ENCODE data around the gene NME7. TPM values are rescaled to one million over a fixed set of nuclear protein-coding genes. Genes with fewer than 3 reads are reported as not detected.

Gene NME7
- total RNA-seq, 1 experiment from 2014 or later: 13.2 TPM

DNA sequence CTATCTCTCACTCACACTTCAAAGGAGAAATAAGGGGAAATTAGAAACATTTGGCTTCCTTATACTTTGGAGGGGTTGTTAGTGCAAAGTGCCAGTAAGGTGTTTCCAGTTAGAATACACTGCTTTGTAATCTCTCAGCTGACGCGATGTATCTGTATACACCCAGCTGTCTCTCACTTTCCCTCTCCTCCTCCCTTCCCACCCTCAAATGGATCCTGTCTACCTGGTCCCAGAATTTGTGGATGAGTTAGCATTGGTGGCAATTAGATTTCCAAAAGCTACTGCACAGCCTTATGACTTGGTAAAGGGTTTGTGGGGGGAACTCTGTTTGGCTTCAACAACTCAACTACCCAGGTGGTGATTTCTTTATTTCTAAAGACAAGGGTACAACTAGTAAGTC lies 250.6 kb downstream of the NME7 start:
- no peak overlapping the region for H2BK5ac ChIP-seq (ENCODE audit: insufficient read length, low read length)
- no peak overlapping the region for H3K27ac ChIP-seq (ENCODE audit: insufficient read length, low read depth, low read length)
- Mint-ChIP-seq H3K4me3 (no peak overlapping the region), H3K27ac (peak overlapping the region in 1 of 3 experiments; percentile 23; a peak in 1 of 7 replicates), H3K4me1 (peaks cover 25 to 30% of the 10 kb centered on the region in 2 experiments), H3K9me3 (no peaks in the 10 kb centered on the region), H3K36me3 (ENCODE audit: insufficient read depth in 1 of 3, low read depth in 3 of 3) (peaks cover 23 to 60% (median 45%) of the 10 kb centered on the region in 3 experiments; a peak in 6 of 7 replicates), H3K27me3 (ENCODE audit: low read depth) (no peaks in the 10 kb centered on the region)
- no peak overlapping the region for H2BK12ac ChIP-seq (ENCODE audit: insufficient read length, low read depth, low read length)
- H3T11ph ChIP-seq (ENCODE audit: low read length): no peak overlapping the region
- H3K23ac ChIP-seq (ENCODE audit: insufficient read length, low read depth, low read length): no peak overlapping the region
- no peak overlapping the region for H3K9ac ChIP-seq (ENCODE audit: extremely low read depth, insufficient read length, low read length)
- no peak overlapping the region for H4K91ac ChIP-seq (ENCODE audit: insufficient read length, low read depth, low read length)
- no peak overlapping the region for H3K4ac ChIP-seq (ENCODE audit: low read depth, low read length)
- H2BK15ac ChIP-seq (ENCODE audit: low read depth, low read length): no peak overlapping the region
- WGBS (ENCODE audit: extremely low coverage, insufficient read length, low lambda C conversion rate): no CpG with 5 or more reads among the region's 2 CpGs
- no peak overlapping the region for H3K56ac ChIP-seq (ENCODE audit: insufficient read length, low read depth, low read length)
- H3K79me2 ChIP-seq (ENCODE audit: insufficient read depth, low read length): peaks cover 14% of the 10 kb centered on the region; the same call in 1 of the 2 replicates
- H4K5ac ChIP-seq (ENCODE audit: insufficient read length, low read depth, low read length): no peak overlapping the region
- TF ChIP-seq CTCF (conservative IDR thresholded peaks at IDR 0.05): no peak
- H3K4me2 ChIP-seq (ENCODE audit: insufficient read depth, insufficient read length, low read length): no peak overlapping the region
- no peaks in the 10 kb centered on the region for H3K27me3 ChIP-seq (ENCODE audit: insufficient read depth, low read length)
- DNase-seq: no peak
- no peak overlapping the region for H2AK5ac ChIP-seq (ENCODE audit: insufficient read length, low read length)
- H3K4me1 ChIP-seq (ENCODE audit: insufficient read depth, low read length): peaks cover 10% of the 10 kb centered on the region; the same call in 1 of the 2 replicates
- H3K79me1 ChIP-seq (ENCODE audit: insufficient read depth, low read depth, low read length, poor library complexity, severe bottlenecking): peaks cover 2% of the 10 kb centered on the region
- H2BK20ac ChIP-seq (ENCODE audit: low read depth, low read length, poor library complexity, severe bottlenecking): no peak overlapping the region
- no peaks in the 10 kb centered on the region for H4K20me1 ChIP-seq (ENCODE audit: control insufficient read depth, insufficient read depth, insufficient read length)
- H3K18ac ChIP-seq (ENCODE audit: insufficient read length, low read depth, low read length): no peak overlapping the region
- H4K8ac ChIP-seq (replicated peaks; ENCODE audit: insufficient read length, low read depth, low read length): no peak overlapping the region
- H3K14ac ChIP-seq (ENCODE audit: insufficient read depth, low read length): no peak overlapping the region
- no peaks in the 10 kb centered on the region for H3K9me3 ChIP-seq (ENCODE audit: control insufficient read depth, low read depth, low read length)
- H2AFZ ChIP-seq (ENCODE audit: low read length): no peak overlapping the region
- H2BK120ac ChIP-seq (ENCODE audit: low read depth, low read length, poor library complexity, severe bottlenecking): no peak overlapping the region
- no peaks in the 10 kb centered on the region for H3K23me2 ChIP-seq (ENCODE audit: insufficient read length, low read depth, low read length, poor library complexity, severe bottlenecking)

All from H9 (cell line).